K562 (cell line): ENCODE results near the gene GALNT7. TPM values are rescaled to one million over a fixed set of nuclear protein-coding genes. Genes with fewer than 3 reads are reported as not detected.

ENCODE experiments used
- ATF2 ChIP-seq: sonication (generic); formaldehyde crosslinking; IDR thresholded peaks from 2 replicates; pipeline ENCODE4 v1.8.1; 2022; ENCODE audit warnings: missing genetic modification reagents
- CBFA2T3 ChIP-seq: fragments of 450-650 bp; IDR thresholded peaks from 2 replicates; pipeline ENCODE4 v1.6.1; 2017
- CSDE1 ChIP-seq, 2 experiments: fragments of 450-650 bp; IDR thresholded peaks; 2 replicates each; pipeline ENCODE4 v1.6.1; 2016; ENCODE audit warnings: mild to moderate bottlenecking in 1 of 2
- EP400 ChIP-seq: fragments of 450-650 bp; IDR thresholded peaks from 2 replicates; pipeline ENCODE4 v1.6.1; 2017; ENCODE audit warnings: antibody characterized with exemption, mild to moderate bottlenecking, moderate library complexity
- FUS ChIP-seq: fragments of 200-400 bp; formaldehyde crosslinking; optimal IDR thresholded peaks from 2 replicates; pipeline ENCODE3; 2017; ENCODE audit warnings: low read depth, low read length
- HDAC2 ChIP-seq: fragments of 450-650 bp; IDR thresholded peaks from 2 replicates; pipeline ENCODE4 v1.6.1; 2016; ENCODE audit warnings: mild to moderate bottlenecking
- HNRNPLL ChIP-seq: fragments of 200-400 bp; formaldehyde crosslinking; IDR thresholded peaks from 2 replicates; pipeline ENCODE4 v1.6.1; 2017; ENCODE audit warnings: low read length, low read depth, mild to moderate bottlenecking; ENCODE audit not compliant: poor library complexity, severe bottlenecking
- NCOR1 ChIP-seq: fragments of 450-650 bp; IDR thresholded peaks from 2 replicates; pipeline ENCODE4 v1.6.1; 2016; ENCODE audit warnings: mild to moderate bottlenecking, moderate library complexity
- NR3C1 ChIP-seq: sonication (generic); formaldehyde crosslinking; IDR thresholded peaks from 2 replicates; pipeline ENCODE4 v1.8.1; 2022; ENCODE audit warnings: missing genetic modification reagents
- POLR2H ChIP-seq: IDR thresholded peaks from 2 replicates; pipeline ENCODE4 v1.6.1; 2016; ENCODE audit warnings: missing genetic modification characterization, low read depth, mild to moderate bottlenecking, control low read depth, missing compliant biosample characterization, moderate library complexity
- PURB ChIP-seq: sonication (generic); formaldehyde crosslinking; IDR thresholded peaks from 2 replicates; pipeline ENCODE4 v1.9.0; 2021; ENCODE audit warnings: low read depth, mild to moderate bottlenecking, missing genetic modification reagents
- SREBF1 ChIP-seq: fragments of 150-350 bp; IDR thresholded peaks from 2 replicates; pipeline ENCODE4 v1.6.1; 2014; ENCODE audit warnings: antibody characterized with exemption, low read depth, low read length, borderline replicate concordance
- TAF1 ChIP-seq: IDR thresholded peaks from 2 replicates; pipeline ENCODE4 v1.6.1; 2011; ENCODE audit warnings: mild to moderate bottlenecking, low read length, moderate library complexity; ENCODE audit not compliant: insufficient read depth, control insufficient read depth, severe bottlenecking; ENCODE audit errors: extremely low read depth
- YY1 ChIP-seq, 3 experiments: IDR thresholded peaks; 2 replicates each; pipeline ENCODE4 v1.6.1; 2011; ENCODE audit warnings: low read length in 2 of 3, mild to moderate bottlenecking in 2 of 3, moderate library complexity in 2 of 3, borderline replicate concordance in 1 of 3, control low read depth in 1 of 3, low read depth in 1 of 3; ENCODE audit not compliant: insufficient read depth in 3 of 3, insufficient replicate concordance in 2 of 3, control insufficient read depth in 1 of 3, insufficient read length in 1 of 3; ENCODE audit errors: extremely low read depth in 1 of 3
- polyA plus RNA-seq, 8 experiments: library from polyadenylated mRNA; depleted of rRNA in 4 of 8; stranded (reverse) in 5 of 8; unstranded in 3 of 8; fragments of >200 nt; fragmentation: Nextera tagmentation in 2 of 8; fragmentation: Illumina TruSeq in 1 of 8; extraction: Ambion mirVana in 2 of 8; extraction: Trizol in 1 of 8; gene quantifications; 2 replicates each; pipeline versions ENCODE4 v1.2.1 to v1.2.3, GENCODE V29; 2011 to 2014; ENCODE audit warnings: inconsistent platforms in 1 of 8, missing spikeins in 1 of 8
- total RNA-seq, 7 experiments: library from RNA; depleted of rRNA in 6 of 7; stranded (reverse); fragments of >200 nt in 6 of 7; fragmentation: Illumina TruSeq in 2 of 7; extraction: Trizol in 2 of 7; gene quantifications; 2 replicates each; pipeline versions ENCODE4 v1.2.1 to v1.2.3, GENCODE V29; 2011 to 2021; ENCODE audit warnings: low replicate concordance in 1 of 7

GALNT7 gene
- total and polyA plus RNA-seq, 9 of the 15 experiments (the other 6 are each of a cell fraction or from before 2014, with no cell fraction given), result 16.7 to 38.7 (median 31.1) TPM

- TF ChIP-seq HNRNPLL, result peak; percentile 72
- TF ChIP-seq CBFA2T3, result no peak
- TF ChIP-seq TAF1, result peak; percentile 57
- TF ChIP-seq CSDE1 (IDR thresholded peaks at IDR 0.05), result no peak
- TF ChIP-seq NCOR1, result peak; percentile 47; the same call in 1 of the 2 replicates
- TF ChIP-seq POLR2H (tag), result peak; percentile 30; the same call in 1 of the 2 replicates
- TF ChIP-seq EP400, result peak; percentile 83
- TF ChIP-seq ATF2 (CRISPR knock-in tag), result no peak
- no peak; the same call in 1 of the 2 replicates for TF ChIP-seq HDAC2
- no peak for TF ChIP-seq SREBF1
- no peak for TF ChIP-seq NR3C1
- no peak for TF ChIP-seq FUS
- peak in 1 of 3 experiments; percentile 35 for TF ChIP-seq YY1 (IDR thresholded peaks at IDR 0.05; ENCODE audit: borderline replicate concordance in 1 of 3, control insufficient read depth in 1 of 3, extremely low read depth in 1 of 3, insufficient read depth in 3 of 3, insufficient read length in 1 of 3, insufficient replicate concordance in 2 of 3, low read depth in 1 of 3, low read length in 2 of 3)
- no peak for TF ChIP-seq PURB (CRISPR knock-in tag)
Measured at GRCh38 chr4:173168396-173169177, at the start of gene GALNT7 (continued).
